HEK293 (cell line): ENCODE data around the gene BEST2.

ENCODE experiments used
- CTCF ChIA-PET: fragments of 350-600 bp; formaldehyde crosslinking; extraction: SDS; loops from one replicate; lab custom pipeline; 2021; ENCODE audit warnings: antibody characterized with exemption; lab: Yijun Ruan, JAX
- POLR2A ChIA-PET: fragments of 300-600 bp; formaldehyde crosslinking; extraction: SDS; loops from one replicate; lab custom pipeline; 2020; ENCODE audit warnings: antibody characterized with exemption, inconsistent platforms; lab: Yijun Ruan, JAX
- H3K27ac ChIP-seq: fragments of 200-500 bp; sonication (Bioruptor generic); 2 replicates; pipeline ENCODE4 v1.5.1; 2014; ENCODE audit warnings: low read depth, low read length, control low read depth, inconsistent platforms; ENCODE audit errors: extremely low read depth
- H3K36me3 ChIP-seq, 2 experiments: fragments of 200-500 bp in 1 of 2; sonication (Bioruptor generic) in 1 of 2; 1 replicate in 1 of 2; 2 replicates in 1 of 2; pipeline ENCODE4 v1.5.1; 2014 to 2017; ENCODE audit warnings: inconsistent platforms in 2 of 2, low read length in 2 of 2; ENCODE audit not compliant: control insufficient read depth in 2 of 2, insufficient read depth in 1 of 2
- H3K4me1 ChIP-seq: fragments of 200-500 bp; sonication (Bioruptor generic); 2 replicates; pipeline ENCODE4 v1.5.1; 2014; ENCODE audit warnings: mild to moderate bottlenecking, low read length, inconsistent platforms; ENCODE audit not compliant: control insufficient read depth, insufficient read depth
- H3K4me3 ChIP-seq: 2 replicates; pipeline ENCODE4 v1.5.1; 2011; ENCODE audit warnings: low read depth, mild to moderate bottlenecking, control low read depth, low read length, moderate library complexity
- H3K9me3 ChIP-seq: fragments of 200-500 bp; sonication (Bioruptor generic); 2 replicates; pipeline ENCODE4 v1.5.1; 2014; ENCODE audit warnings: low read depth, low read length, inconsistent platforms; ENCODE audit not compliant: control insufficient read depth, insufficient read depth
- GLI2 ChIP-seq: fragments of 450-650 bp; formaldehyde crosslinking; IDR thresholded peaks from 2 replicates; pipeline ENCODE4; 2017; ENCODE audit warnings: missing biosample characterization, missing genetic modification characterization, low read depth, borderline replicate concordance
- GLIS1 ChIP-seq: fragments of 450-650 bp; formaldehyde crosslinking; IDR thresholded peaks from 2 replicates; pipeline ENCODE4 v1.5.1; 2016; ENCODE audit warnings: missing biosample characterization, missing genetic modification characterization
- KLF16 ChIP-seq: fragments of 450-650 bp; formaldehyde crosslinking; IDR thresholded peaks from 2 replicates; pipeline ENCODE4 v1.5.1; 2017; ENCODE audit warnings: missing biosample characterization, missing genetic modification characterization
- PATZ1 ChIP-seq: fragments of 450-650 bp; formaldehyde crosslinking; IDR thresholded peaks from 2 replicates; pipeline ENCODE4 v1.5.1; 2016; ENCODE audit warnings: missing biosample characterization, missing genetic modification characterization
- SP2 ChIP-seq: fragments of 450-650 bp; formaldehyde crosslinking; IDR thresholded peaks from 2 replicates; pipeline ENCODE4 v1.5.1; 2016; ENCODE audit warnings: missing biosample characterization, missing genetic modification characterization
- TRIM28 ChIP-seq: IDR thresholded peaks from 2 replicates; pipeline ENCODE4 v1.6.1; 2011; ENCODE audit warnings: low read length, control low read depth, borderline replicate concordance
- YY1 ChIP-seq: fragments of 450-650 bp; formaldehyde crosslinking; IDR thresholded peaks from 2 replicates; pipeline ENCODE4 v1.5.1; 2018; ENCODE audit warnings: missing biosample characterization, missing genetic modification characterization
- YY2 ChIP-seq: fragments of 450-650 bp; formaldehyde crosslinking; IDR thresholded peaks from 2 replicates; pipeline ENCODE4 v1.5.1; 2016; ENCODE audit warnings: missing biosample characterization, missing genetic modification characterization
- ZBTB11 ChIP-seq: fragments of 450-650 bp; formaldehyde crosslinking; conservative IDR thresholded peaks from 2 replicates; pipeline ENCODE4 v1.5.1; 2016; ENCODE audit warnings: low read depth, missing biosample characterization, missing genetic modification characterization
- ZFHX2 ChIP-seq: fragments of 450-650 bp; formaldehyde crosslinking; conservative IDR thresholded peaks from 2 replicates; pipeline ENCODE4 v1.5.1; 2016; ENCODE audit warnings: missing biosample characterization, missing genetic modification characterization
- ZFP41 ChIP-seq: fragments of 450-650 bp; formaldehyde crosslinking; IDR thresholded peaks from 2 replicates; pipeline ENCODE4 v1.5.1; 2016; ENCODE audit warnings: missing biosample characterization, missing genetic modification characterization, borderline replicate concordance
- ZFP69B ChIP-seq: fragments of 450-650 bp; formaldehyde crosslinking; IDR thresholded peaks from 2 replicates; pipeline ENCODE4 v1.5.1; 2016; ENCODE audit warnings: missing biosample characterization, missing genetic modification characterization
- ZNF221 ChIP-seq: fragments of 450-650 bp; formaldehyde crosslinking; IDR thresholded peaks from 2 replicates; pipeline ENCODE4 v1.5.1; 2017; ENCODE audit warnings: missing biosample characterization, missing genetic modification characterization, borderline replicate concordance
- ZNF362 ChIP-seq: fragments of 450-650 bp; formaldehyde crosslinking; IDR thresholded peaks from 2 replicates; pipeline ENCODE4 v1.5.1; 2016; ENCODE audit warnings: missing biosample characterization, missing genetic modification characterization
- ZNF426 ChIP-seq: fragments of 450-650 bp; formaldehyde crosslinking; IDR thresholded peaks from 2 replicates; pipeline ENCODE4 v1.5.1; 2017; ENCODE audit warnings: missing biosample characterization, missing genetic modification characterization, mild to moderate bottlenecking, inconsistent platforms, moderate library complexity
- ZNF449 ChIP-seq: fragments of 450-650 bp; formaldehyde crosslinking; IDR thresholded peaks from 2 replicates; pipeline ENCODE4 v1.5.1; 2017; ENCODE audit warnings: missing biosample characterization, mild to moderate bottlenecking, missing genetic modification characterization, moderate library complexity
- ZNF544 ChIP-seq: fragments of 450-650 bp; formaldehyde crosslinking; IDR thresholded peaks from 2 replicates; pipeline ENCODE4 v1.5.0; 2017; ENCODE audit warnings: missing biosample characterization, missing genetic modification characterization
- ZNF560 ChIP-seq: fragments of 450-650 bp; formaldehyde crosslinking; IDR thresholded peaks from 2 replicates; pipeline ENCODE4 v1.5.1; 2017; ENCODE audit warnings: missing biosample characterization, missing genetic modification characterization, borderline replicate concordance
- ZNF571 ChIP-seq: fragments of 450-650 bp; formaldehyde crosslinking; IDR thresholded peaks from 2 replicates; pipeline ENCODE4 v1.5.0; 2017; ENCODE audit warnings: missing biosample characterization, missing genetic modification characterization
- ZNF580 ChIP-seq: fragments of 450-650 bp; formaldehyde crosslinking; IDR thresholded peaks from 2 replicates; pipeline ENCODE4 v1.5.1; 2016; ENCODE audit warnings: missing biosample characterization, missing genetic modification characterization
- ZNF610 ChIP-seq: fragments of 450-650 bp; formaldehyde crosslinking; IDR thresholded peaks from 2 replicates; pipeline ENCODE4 v1.5.1; 2016; ENCODE audit warnings: missing biosample characterization, missing genetic modification characterization, borderline replicate concordance
- ZNF639 ChIP-seq: fragments of 450-650 bp; formaldehyde crosslinking; IDR thresholded peaks from 2 replicates; pipeline ENCODE4 v1.5.1; 2016; ENCODE audit warnings: missing biosample characterization, missing genetic modification characterization

Gene BEST2

GRCh38 chr19:12782424-12783290, 31.1 kb downstream of the BEST2 start (continued):
- TF ChIP-seq ZNF639 (tag by site-specific recombination) (0 out of 2 replicates have a peak, but pooled peaks have one; percentile 56), ZNF560 (tag by site-specific recombination) (0 out of 2 replicates have a peak, but pooled peaks have one; percentile 38), ZFHX2 (tag by site-specific recombination) (peak; percentile 99), ZNF610 (tag by site-specific recombination) (0 out of 2 replicates have a peak, but pooled peaks have one; percentile 30), ZNF580 (tag by site-specific recombination) (no peak), ZNF362 (tag by site-specific recombination) (no peak), ZFP69B (no peak), ZNF544 (tag by site-specific recombination) (no peak), ZNF426 (tag by site-specific recombination) (no peak), YY1 (tag by site-specific recombination) (no peak), ZNF571 (tag by site-specific recombination) (no peak), TRIM28 (no peak), PATZ1 (tag by site-specific recombination) (peak; percentile 98), KLF16 (tag by site-specific recombination) (peak; percentile 66)

GRCh38 chr19:12783291-12783848, 31.8 kb downstream of the BEST2 start:
- Histone ChIP-seq H3K27ac (no peak overlapping the region; the same call in 1 of the 2 replicates), H3K9me3 (no peaks in the 10 kb centered on the region), H3K4me3 (no peak overlapping the region), H3K4me1 (peaks cover 5% of the 10 kb centered on the region; the same call in 1 of the 2 replicates), H3K36me3 (no peaks in the 10 kb centered on the region)
- TF ChIP-seq ZNF221 (tag by site-specific recombination) (no peak), GLI2 (tag by site-specific recombination) (no peak), ZNF449 (no peak), SP2 (no peak), ZFP41 (no peak), ZBTB11 (tag by site-specific recombination) (no peak), YY2 (no peak), GLIS1 (tag by site-specific recombination) (peak; percentile 14; the same call in 1 of the 2 replicates)
- CTCF ChIA-PET = interaction anchor here (2.4 to 11.4 kb wide), 2 partner anchors 11 to 13 kb away, joined by 6 to 234 read pairs; partner anchors contain the start of genes JUNB, PRDX2 and THSD8
- POLR2A ChIA-PET = interaction anchor here (0.7 to 2.7 kb wide), 4 partner anchors 9 to 150 kb away, joined by 4 to 33 read pairs (median 6); partner anchors contain the start of genes FARSA and JUNB
